Stimulated activated CD4-positive, alpha-beta T cell treated with anti-CD3 and anti-CD28 coated beads, Interleukin-12 subunit alpha, Interleukin-12 subunit beta, amount 100 ng/mL, for 48 hours (primary cell): ENCODE results near the gene TUBB3.
"Not testable (repeated sequence)": the region's sequence is repeated elsewhere in the genome, so short reads cannot be mapped to it uniquely, and the experiment has no call there.

Experiments
- DNase-seq, 3 donors: peaks; one replicate each; pipeline ENCODE4 v3.0.0-alpha.2; 2020; ENCODE audit warnings: low read depth in 2 of 3, low spot score in 1 of 3

TUBB3 gene

GRCh38 chr16:89922884-89923639 lies at the start of gene TUBB3:
TUBB3 (plus strand) TSS chr16:89923342; CDS start chr16:89923402, 60 bp downstream.
- no peak for DNase-seq

- peak; percentile 94 to 98 (median 97) for DNase-seq
Measured at GRCh38 chr16:89873972-89874689, 49.0 kb upstream of the TUBB3 start.

GRCh38 chr16:89879123-89879522 lies 44.0 kb upstream of the TUBB3 start:
- not testable (repeated sequence) for DNase-seq

DNA sequence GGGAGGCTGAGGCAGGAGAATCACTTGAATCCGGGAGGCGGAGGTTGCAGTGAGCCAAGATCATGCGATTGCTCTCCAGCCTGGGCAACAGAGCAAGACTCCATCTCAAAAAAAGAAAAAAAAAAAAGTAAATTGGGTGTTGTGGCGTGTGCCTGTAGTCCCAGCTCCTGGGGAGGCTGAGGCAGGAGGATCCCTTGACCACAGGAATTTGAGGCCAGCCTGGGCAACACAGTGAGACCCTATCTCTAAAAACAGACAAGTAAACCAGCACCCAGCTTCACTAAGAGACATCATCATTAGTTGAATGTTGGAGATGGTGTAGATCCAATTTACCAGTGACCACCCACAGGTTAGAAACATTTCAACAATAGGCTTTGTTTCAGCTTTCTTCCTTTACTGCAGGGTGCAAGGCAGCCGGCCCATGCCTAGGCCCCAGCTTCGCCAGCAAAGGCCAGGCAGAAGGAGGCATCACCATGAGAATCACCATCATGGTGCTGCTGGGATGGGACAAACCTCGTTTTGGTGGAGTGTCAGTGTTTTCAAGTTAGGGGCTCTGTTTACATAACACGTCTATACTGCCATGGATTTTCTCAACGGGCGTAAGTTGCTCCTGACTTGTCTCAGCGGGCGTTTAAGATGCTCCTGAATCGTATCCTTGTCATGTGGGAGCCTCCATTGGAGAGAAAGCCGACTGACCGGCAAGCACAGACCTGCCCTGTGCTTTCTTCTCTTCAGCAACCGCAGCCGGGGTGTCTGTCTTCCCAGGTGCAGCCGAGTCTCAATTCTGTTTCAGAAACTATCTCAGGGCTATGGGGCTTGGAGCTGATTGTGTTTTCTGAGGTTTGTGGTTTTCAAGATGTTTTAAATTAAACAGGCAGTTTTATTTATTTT lies 42.4 kb upstream of the TUBB3 start:
- DNase-seq, result no peak

- DNase-seq, result no peak
Measured at GRCh38 chr16:89881368-89881730, 41.8 kb upstream of the TUBB3 start.

DNA sequence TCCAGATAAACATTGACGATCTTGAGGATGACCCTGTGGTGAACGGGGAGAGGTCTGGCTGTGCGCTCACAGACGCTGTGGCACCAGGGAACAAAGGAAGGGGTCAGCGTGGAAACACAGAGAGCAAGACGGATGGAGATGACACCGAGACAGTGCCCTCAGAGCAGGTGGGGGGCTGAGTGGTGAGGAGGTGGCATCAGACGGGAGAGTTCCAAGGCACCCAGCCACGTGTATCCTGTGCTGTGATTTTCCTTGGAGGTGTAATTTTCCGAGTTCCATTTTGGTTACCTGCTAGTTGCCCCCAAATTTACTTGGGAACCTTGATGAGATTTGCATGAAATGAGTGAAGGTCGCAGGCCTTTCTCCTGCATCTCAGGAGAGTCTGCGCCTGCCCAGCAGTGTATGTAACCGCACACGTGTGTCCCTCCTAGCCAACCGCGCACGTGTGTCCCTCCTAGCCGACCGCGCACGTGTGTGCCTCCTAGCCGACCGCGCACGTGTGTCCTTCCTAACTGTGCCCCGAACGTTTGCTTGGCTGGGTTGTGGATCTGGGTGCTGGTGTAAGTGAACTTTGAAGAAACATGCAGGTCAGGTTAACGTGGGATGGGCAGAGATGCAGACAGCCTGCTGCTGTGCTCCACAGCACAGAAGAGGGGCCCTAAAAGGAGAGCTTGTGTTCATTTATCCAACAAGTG lies 39.6 kb upstream of the TUBB3 start:
- DNase-seq, result no peak

- no peak for DNase-seq
Measured at GRCh38 chr16:89884041-89884421, 39.1 kb upstream of the TUBB3 start.

- no peak for DNase-seq
Measured at GRCh38 chr16:89887243-89887642, 35.9 kb upstream of the TUBB3 start.

DNA sequence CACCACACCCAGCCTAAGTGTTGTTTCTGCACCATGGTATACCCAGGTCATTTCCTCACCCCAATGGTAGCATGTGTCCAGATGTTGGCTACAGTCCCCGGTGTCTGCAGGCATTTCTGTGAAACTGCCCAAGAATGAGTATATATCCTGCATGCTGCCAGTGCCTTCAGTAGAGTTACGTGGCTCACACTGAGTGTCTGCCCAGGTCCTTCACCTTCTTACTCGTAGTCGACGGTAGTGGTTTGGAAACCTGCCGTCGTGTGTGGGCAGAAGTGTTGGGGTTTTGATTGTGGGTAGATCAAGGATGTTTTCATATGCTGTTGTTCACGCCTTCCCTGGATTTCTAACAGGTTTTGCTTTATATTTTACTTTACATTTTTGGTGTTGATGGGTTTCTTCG lies 32.9 kb upstream of the TUBB3 start:
- peak; percentile 23 to 27 (median 24) for DNase-seq

DNA sequence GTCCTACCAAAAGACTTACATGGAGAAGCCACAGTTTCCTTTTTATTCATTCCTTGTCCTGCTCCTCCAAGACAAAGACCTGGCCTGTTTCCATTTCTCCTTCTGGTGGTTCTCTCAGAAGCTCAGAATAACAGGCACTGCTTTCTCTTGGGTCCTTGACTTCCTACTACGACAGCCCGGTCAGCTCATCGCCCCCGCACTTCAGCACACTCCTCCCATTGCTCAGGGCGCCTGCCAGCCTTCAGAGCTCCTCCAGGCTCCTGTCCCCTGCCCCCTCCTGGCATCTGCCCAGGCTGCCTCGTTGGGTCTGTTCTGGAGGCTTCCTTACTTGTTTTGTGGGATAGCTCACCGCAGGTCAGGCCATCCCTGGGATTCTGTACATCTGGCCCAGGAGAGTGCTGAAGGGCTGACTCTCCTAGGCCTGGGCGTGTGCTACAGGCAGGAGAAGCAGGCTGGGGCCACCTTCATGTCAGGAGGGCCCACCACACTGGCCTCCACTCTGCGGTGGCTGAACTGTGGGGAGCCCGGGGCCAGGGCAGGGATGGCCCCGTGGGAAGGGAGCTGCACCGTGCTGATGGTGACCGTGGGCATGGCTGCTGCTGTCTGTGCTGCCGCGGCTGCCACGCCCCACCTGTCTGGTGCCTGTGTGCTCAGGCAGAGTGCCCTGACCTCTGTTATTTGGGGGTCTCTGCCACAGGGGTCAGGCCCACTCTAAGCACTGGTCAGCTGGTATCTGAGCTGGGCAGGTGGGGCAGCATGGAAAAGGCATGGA lies 32.1 kb upstream of the TUBB3 start:
- DNase-seq, result no peak

- no peak for DNase-seq
Measured at GRCh38 chr16:89892055-89892630, 31.0 kb upstream of the TUBB3 start.

GRCh38 chr16:89892635-89893034 lies 30.5 kb upstream of the TUBB3 start:
- DNase-seq, result no peak

DNA sequence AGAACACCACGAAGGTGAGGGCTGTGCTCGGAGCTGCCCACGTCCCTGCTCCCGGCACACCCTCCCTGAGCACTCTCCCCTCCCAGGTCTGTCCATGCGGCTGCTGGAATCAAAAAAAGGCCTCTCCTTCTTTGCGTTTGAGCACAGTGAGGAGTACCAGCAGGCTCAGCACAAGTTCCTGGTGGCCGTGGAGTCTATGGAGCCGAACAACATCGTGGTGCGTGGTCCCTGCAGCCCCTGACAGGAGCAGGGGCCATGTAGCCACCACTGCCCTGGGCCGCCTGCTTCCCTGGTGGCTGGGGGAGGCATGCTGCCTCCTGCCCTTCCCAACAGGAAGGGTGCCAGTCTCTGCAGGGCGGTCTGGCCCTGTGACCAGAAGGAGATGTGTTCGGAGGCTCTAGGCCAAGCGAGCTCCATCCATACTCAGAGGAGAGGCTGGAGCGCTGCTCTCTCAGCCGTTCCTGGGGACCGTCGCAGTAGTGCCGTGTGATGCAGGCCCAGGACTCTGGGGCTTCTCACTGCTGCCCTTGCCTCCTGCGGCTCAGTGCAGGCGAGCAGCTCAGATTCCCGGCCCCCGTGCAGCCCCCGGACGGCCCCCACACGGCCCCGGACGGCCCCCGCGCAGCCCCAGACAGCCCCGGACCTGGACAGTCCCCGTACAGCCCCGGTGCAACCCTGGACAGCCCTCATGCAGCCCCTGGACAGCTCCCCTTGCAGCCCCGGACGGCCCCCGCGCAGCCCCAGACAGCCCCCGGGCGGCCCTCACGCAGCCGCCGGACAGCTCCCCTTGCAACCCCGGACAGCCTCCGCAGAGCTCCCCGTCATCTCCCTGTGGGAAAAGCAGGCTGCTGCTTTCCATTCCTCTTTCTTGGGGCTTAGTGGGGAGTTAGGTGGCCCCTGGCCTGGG lies 29.2 kb upstream of the TUBB3 start:
- no peak for DNase-seq

GRCh38 chr16:89895482-89896250 lies 27.5 kb upstream of the TUBB3 start:
- no peak for DNase-seq

- no peak for DNase-seq
Measured at GRCh38 chr16:89897204-89897603, 25.9 kb upstream of the TUBB3 start.

- DNase-seq, result no peak
Measured at GRCh38 chr16:89898201-89898967, 24.8 kb upstream of the TUBB3 start.

DNA sequence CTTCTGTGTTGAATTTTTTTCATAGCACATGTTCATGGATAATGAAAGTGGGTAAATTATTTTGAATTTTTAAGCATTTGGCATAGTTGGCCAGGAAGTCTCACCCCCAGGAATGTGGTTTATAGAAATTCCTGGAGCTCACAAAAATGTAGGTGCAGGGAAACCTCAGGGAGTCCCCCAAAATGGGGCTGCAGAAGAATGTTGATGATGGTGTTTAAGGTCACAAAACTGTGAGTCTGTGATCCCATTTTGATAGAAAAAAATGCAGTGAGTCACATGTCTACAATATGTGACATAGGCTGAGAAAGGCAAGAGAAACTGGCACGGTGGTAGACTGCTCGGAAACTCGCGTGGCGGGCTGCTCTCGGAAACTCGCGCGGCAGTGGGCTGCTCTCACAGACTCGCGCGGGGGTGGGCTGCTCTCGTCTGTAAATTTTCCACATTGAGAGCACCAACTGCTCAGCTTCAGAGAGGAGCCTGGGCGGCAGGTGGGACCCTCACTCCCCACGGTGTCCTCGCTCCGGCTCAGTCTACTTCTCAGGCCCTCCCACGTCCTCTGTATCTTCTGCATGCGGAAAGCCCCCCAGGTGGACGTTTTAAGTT lies 23.2 kb upstream of the TUBB3 start:
- no peak for DNase-seq
